A673 (cell line): Measurements from ENCODE around the gene SPNS2.

Experiments used
- EZH2 ChIP-seq: fragments of 200-600 bp; sonication (generic); IDR thresholded peaks from 2 replicates; pipeline ENCODE4 v1.6.1; 2017; ENCODE audit warnings: borderline replicate concordance, low read depth, mild to moderate bottlenecking, mixed read lengths, antibody characterized with exemption, low read length; ENCODE audit not compliant: poor library complexity, severe bottlenecking
- TF ChIP-seq, protein P1 (sequence below): fragments of 300-800, 200-600 bp; sonication (generic); conservative IDR thresholded peaks from 2 replicates; pipeline ENCODE4 v1.5.1; 2017; ENCODE audit warnings: low read depth, mild to moderate bottlenecking, antibody characterized with exemption, low read length, moderate library complexity, mixed read lengths

DNA sequence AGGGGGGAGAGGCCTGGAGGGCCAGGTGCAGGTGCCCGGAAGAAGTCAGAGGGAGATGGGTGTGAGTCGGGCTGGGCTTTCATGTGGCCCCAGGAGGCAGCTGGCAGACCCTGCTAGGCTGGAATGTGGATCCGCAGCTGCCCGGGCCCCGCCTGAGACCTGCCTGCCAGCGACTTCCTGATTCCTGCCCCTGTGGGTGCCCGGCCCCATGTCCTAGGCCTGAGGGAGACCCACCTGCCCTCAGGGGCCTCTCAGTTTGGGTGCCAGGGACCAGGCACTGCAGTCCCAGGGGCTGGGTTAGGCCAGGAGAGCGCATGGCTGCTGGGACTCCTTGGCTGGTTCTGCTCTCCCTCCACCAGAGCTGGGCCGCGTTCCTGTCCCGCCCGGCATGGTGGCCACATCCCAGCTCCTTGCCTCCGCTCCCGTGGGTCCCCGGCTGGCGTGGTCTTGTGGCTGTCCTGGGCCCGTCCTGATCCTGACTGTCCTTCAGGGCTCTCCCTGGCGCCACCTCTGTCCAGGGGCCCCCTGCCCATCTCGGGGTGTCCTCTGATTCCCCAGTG, 22.1 kb upstream of the SPNS2 start:
- TF ChIP-seq, protein P1, sequence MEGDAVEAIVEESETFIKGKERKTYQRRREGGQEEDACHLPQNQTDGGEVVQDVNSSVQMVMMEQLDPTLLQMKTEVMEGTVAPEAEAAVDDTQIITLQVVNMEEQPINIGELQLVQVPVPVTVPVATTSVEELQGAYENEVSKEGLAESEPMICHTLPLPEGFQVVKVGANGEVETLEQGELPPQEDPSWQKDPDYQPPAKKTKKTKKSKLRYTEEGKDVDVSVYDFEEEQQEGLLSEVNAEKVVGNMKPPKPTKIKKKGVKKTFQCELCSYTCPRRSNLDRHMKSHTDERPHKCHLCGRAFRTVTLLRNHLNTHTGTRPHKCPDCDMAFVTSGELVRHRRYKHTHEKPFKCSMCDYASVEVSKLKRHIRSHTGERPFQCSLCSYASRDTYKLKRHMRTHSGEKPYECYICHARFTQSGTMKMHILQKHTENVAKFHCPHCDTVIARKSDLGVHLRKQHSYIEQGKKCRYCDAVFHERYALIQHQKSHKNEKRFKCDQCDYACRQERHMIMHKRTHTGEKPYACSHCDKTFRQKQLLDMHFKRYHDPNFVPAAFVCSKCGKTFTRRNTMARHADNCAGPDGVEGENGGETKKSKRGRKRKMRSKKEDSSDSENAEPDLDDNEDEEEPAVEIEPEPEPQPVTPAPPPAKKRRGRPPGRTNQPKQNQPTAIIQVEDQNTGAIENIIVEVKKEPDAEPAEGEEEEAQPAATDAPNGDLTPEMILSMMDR, result no peak
- TF ChIP-seq EZH2, result no peak
